Left lung (tissue), 10 donors: ENCODE data around the gene ASTE1. TPM values are rescaled to one million over a fixed set of nuclear protein-coding genes. Genes with fewer than 3 reads are reported as not detected.
A peak's percentile ranks its signal among the peaks of the same experiment; 100 is the strongest.

Source experiments
- ATAC-seq: fragments of 200-7000 bp; cut with Tn5 transposase; one replicate; pipeline ENCODE4 v1.9.1; 2020; ENCODE audit warnings: moderate library complexity
- DNase-seq, 4 donors: peaks; one replicate each; pipeline ENCODE4 v3.0.0-alpha.2; 2013 to 2020
- H3K27ac ChIP-seq, 2 donors: fragments of 200-600 bp; sonication (generic) in 1 of 2; one replicate each; pipeline versions ENCODE4 v1.5.0 to v1.8.0; 2020 to 2021
- H3K27me3 ChIP-seq, 2 donors: fragments of 200-600 bp; sonication (generic) in 1 of 2; one replicate each; pipeline versions ENCODE4 v1.5.0 to v1.8.0; 2020 to 2021
- H3K36me3 ChIP-seq, 2 donors: fragments of 200-600 bp; sonication (generic) in 1 of 2; one replicate each; pipeline versions ENCODE4 v1.5.0 to v1.8.0; 2020 to 2021
- H3K4me1 ChIP-seq, 2 donors: fragments of 200-600 bp; one replicate each; pipeline ENCODE4 v1.8.0; 2021
- H3K4me3 ChIP-seq, 2 donors: fragments of 200-600 bp; sonication (generic) in 1 of 2; one replicate each; pipeline versions ENCODE4 v1.5.0 to v1.8.0; 2020 to 2021; ENCODE audit warnings: mild to moderate bottlenecking in 1 of 2
- H3K9me3 ChIP-seq, 2 donors: fragments of 200-600 bp; sonication (generic) in 1 of 2; one replicate each; pipeline versions ENCODE4 v1.5.0 to v1.8.0; 2020 to 2021
- CTCF ChIP-seq, 2 donors: fragments of 200-600 bp; sonication (generic) in 1 of 2; IDR thresholded peaks; one replicate each; pipeline versions ENCODE4 v1.5.0 to v1.8.0; 2021; ENCODE audit warnings: antibody characterized with exemption in 2 of 2
- intact Hi-C, 2 donors: fragments of 100-400 bp; cut with DNase I; formaldehyde crosslinking; loops; one replicate each; pipeline versions ENCODE4 v1.11.2 to v1.14.2; 2022
- polyA plus RNA-seq, 6 donors: library from polyadenylated mRNA; unstranded; fragments of 120-200 nt; gene quantifications; one replicate each; pipeline ENCODE4 v1.2.1, GENCODE V29; 2013; ENCODE audit not compliant: insufficient read length in 6 of 6
- total RNA-seq, 2 donors: library from RNA; stranded (reverse); fragmentation: NEBNext Ultra II Directional; extraction: Animal tissue kit (Norgen Biotek cat#: 25700); gene quantifications; one replicate each; pipeline ENCODE4 v1.2.1, GENCODE V29; 2021
- donor health status: DM: no; HTN: yes; CAD: no.
- donor health status: DM: no; HTN: no; CAD: no.

Gene ASTE1
- total and polyA plus RNA-seq, 8 donors, result 5.1 to 15.3 (median 13.5) TPM

- H3K27ac ChIP-seq, result peak overlapping the region in 1 of 2 donors; percentile 16
- intact Hi-C loops, result no loop called here
- H3K4me3 ChIP-seq, result no peak overlapping the region
- no peaks in the 10 kb centered on the region for H3K4me1 ChIP-seq
- no peak for DNase-seq
- H3K27me3 ChIP-seq, result no peaks in the 10 kb centered on the region
- TF ChIP-seq CTCF (IDR thresholded peaks at IDR 0.05), result no peak
- ATAC-seq, result no peak
- no peaks in the 10 kb centered on the region for H3K9me3 ChIP-seq
- H3K36me3 ChIP-seq, result peaks cover 0 to 58% of the 10 kb centered on the region in 2 donors
Measured at GRCh38 chr3:130997289-130997688, 29.3 kb downstream of the ASTE1 start.

- H3K9me3 ChIP-seq, result no peaks in the 10 kb centered on the region
- H3K36me3 ChIP-seq, result peaks cover 0 to 43% of the 10 kb centered on the region in 2 donors
- peaks cover 0 to 3% of the 10 kb centered on the region in 2 donors for H3K4me1 ChIP-seq
- H3K4me3 ChIP-seq, result no peak overlapping the region
- H3K27ac ChIP-seq, result no peak overlapping the region
- intact Hi-C loops, result no loop called here
- no peak for TF ChIP-seq CTCF (IDR thresholded peaks at IDR 0.05)
- DNase-seq (no peak), ATAC-seq (no peak)
- no peaks in the 10 kb centered on the region for H3K27me3 ChIP-seq
Measured at GRCh38 chr3:130992344-130992743, 34.3 kb downstream of the ASTE1 start.

- Histone ChIP-seq H3K9me3 (no peaks in the 10 kb centered on the region), H3K27ac (no peak overlapping the region), H3K4me1 (peaks cover 0 to 3% of the 10 kb centered on the region in 2 donors), H3K36me3 (peaks cover 0 to 33% of the 10 kb centered on the region in 2 donors), H3K4me3 (no peak overlapping the region), H3K27me3 (no peaks in the 10 kb centered on the region)
- DNase-seq, result no peak
- intact Hi-C loops, result no loop called here
- no peak for ATAC-seq
- TF ChIP-seq CTCF (IDR thresholded peaks at IDR 0.05), result no peak
Measured at GRCh38 chr3:130991126-130991525, 35.5 kb downstream of the ASTE1 start.

- H3K9me3 ChIP-seq, result no peaks in the 10 kb centered on the region
- DNase-seq (no peak), ATAC-seq (no peak)
- peaks cover 0 to 3% of the 10 kb centered on the region in 2 donors for H3K4me1 ChIP-seq
- no peak for TF ChIP-seq CTCF (IDR thresholded peaks at IDR 0.05)
- H3K27me3 ChIP-seq, result no peaks in the 10 kb centered on the region
- intact Hi-C loops, result no loop called here
- no peak overlapping the region for H3K27ac ChIP-seq
- H3K4me3 ChIP-seq, result no peak overlapping the region
- H3K36me3 ChIP-seq, result peaks cover 0 to 27% of the 10 kb centered on the region in 2 donors
Measured at GRCh38 chr3:130990282-130990681, 36.3 kb downstream of the ASTE1 start.

GRCh38 chr3:130981469-130981868 lies 45.2 kb downstream of the ASTE1 start:
- Histone ChIP-seq H3K36me3 (peaks cover 0 to 10% of the 10 kb centered on the region in 2 donors), H3K9me3 (no peaks in the 10 kb centered on the region), H3K27me3 (no peaks in the 10 kb centered on the region), H3K4me3 (no peak overlapping the region), H3K27ac (no peak overlapping the region), H3K4me1 (no peaks in the 10 kb centered on the region)
- intact Hi-C loops, result no loop called here
- no peak for TF ChIP-seq CTCF (IDR thresholded peaks at IDR 0.05)
- DNase-seq (no peak), ATAC-seq (no peak)
